K562 (cell line): ENCODE data around the gene SCTR. TPM values are rescaled to one million over a fixed set of nuclear protein-coding genes. Genes with fewer than 3 reads are reported as not detected.

Experiments used
- CBFA2T2 ChIP-seq: fragments of 450-650 bp; conservative IDR thresholded peaks from 2 replicates; pipeline ENCODE4 v1.6.1; 2017; ENCODE audit warnings: mild to moderate bottlenecking
- HNRNPUL1 ChIP-seq: fragments of 200-400 bp; formaldehyde crosslinking; IDR thresholded peaks from 2 replicates; pipeline ENCODE4 v1.6.1; 2017; ENCODE audit warnings: low read length
- IRF2 ChIP-seq: sonication (generic); formaldehyde crosslinking; IDR thresholded peaks from 2 replicates; pipeline ENCODE4 v1.8.1; 2022; ENCODE audit warnings: mild to moderate bottlenecking, missing genetic modification reagents
- KDM1A ChIP-seq, 2 experiments: fragments of 450-650 bp; IDR thresholded peaks; 2 replicates each; pipeline ENCODE4 v1.6.1; 2016; ENCODE audit warnings: mild to moderate bottlenecking in 2 of 2
- MYC ChIP-seq, 2 experiments: fragments of 250-450 bp in 1 of 2; sonication (Bioruptor Pico) in 1 of 2; IDR thresholded peaks; 2 replicates each; pipeline versions ENCODE4 v1.5.1 to v1.6.1; 2012 to 2021; ENCODE audit warnings: low read depth in 2 of 2, borderline replicate concordance in 1 of 2, improper control_type of control experiment in 1 of 2, low read length in 1 of 2, mild to moderate bottlenecking in 1 of 2, moderate library complexity in 1 of 2
- NCOA1 ChIP-seq: fragments of 450-650 bp; IDR thresholded peaks from 2 replicates; pipeline ENCODE4 v1.6.1; 2016; ENCODE audit warnings: low read depth
- RHOXF2B ChIP-seq: fragments of 250-450 bp; sonication (Bioruptor Pico); conservative IDR thresholded peaks from 2 replicates; pipeline ENCODE4 v1.5.1; 2021
- RUNX1 ChIP-seq: sonication (generic); IDR thresholded peaks from 2 replicates; pipeline ENCODE4 v1.6.1; 2016; ENCODE audit warnings: antibody characterized with exemption, low read depth
- SMARCE1 ChIP-seq: fragments of 450-650 bp; IDR thresholded peaks from 2 replicates; pipeline ENCODE4 v1.7.1; 2016; ENCODE audit warnings: mild to moderate bottlenecking
- VEZF1 ChIP-seq: fragments of 200-800 bp; sonication (Bioruptor generic); IDR thresholded peaks from 2 replicates; pipeline ENCODE4 v1.6.1; 2017; ENCODE audit warnings: missing genetic modification characterization, missing compliant biosample characterization
- ZBTB8A ChIP-seq: fragments of 450-650 bp; IDR thresholded peaks from 2 replicates; pipeline ENCODE4 v1.6.1; 2018; ENCODE audit warnings: mild to moderate bottlenecking, moderate library complexity; ENCODE audit not compliant: partially characterized antibody
- polyA plus RNA-seq, 8 experiments: library from polyadenylated mRNA; depleted of rRNA in 4 of 8; stranded (reverse) in 5 of 8; unstranded in 3 of 8; fragments of >200 nt; fragmentation: Nextera tagmentation in 2 of 8; fragmentation: Illumina TruSeq in 1 of 8; extraction: Ambion mirVana in 2 of 8; extraction: Trizol in 1 of 8; gene quantifications; 2 replicates each; pipeline versions ENCODE4 v1.2.1 to v1.2.3, GENCODE V29; 2011 to 2014; ENCODE audit warnings: inconsistent platforms in 1 of 8, missing spikeins in 1 of 8
- total RNA-seq, 7 experiments: library from RNA; depleted of rRNA in 6 of 7; stranded (reverse); fragments of >200 nt in 6 of 7; fragmentation: Illumina TruSeq in 2 of 7; extraction: Trizol in 2 of 7; gene quantifications; 2 replicates each; pipeline versions ENCODE4 v1.2.1 to v1.2.3, GENCODE V29; 2011 to 2021; ENCODE audit warnings: low replicate concordance in 1 of 7

SCTR gene
- total and polyA plus RNA-seq, 9 of the 15 experiments (the other 6 are each of a cell fraction or from before 2014, with no cell fraction given) = not detected

GRCh38 chr2:119425119-119425405 lies 99.2 kb downstream of the SCTR start (continued):
- TF ChIP-seq VEZF1 (CRISPR knock-in tag) = no peak
- no peak for TF ChIP-seq RUNX1
- no peak for TF ChIP-seq RHOXF2B
- no peak for TF ChIP-seq MYC (IDR thresholded peaks at IDR 0.05; ENCODE audit: low read depth, low read length)
- TF ChIP-seq MYC (CRISPR knock-in tag; IDR thresholded peaks at IDR 0.05; ENCODE audit: borderline replicate concordance, low read depth) = no peak
- no peak for TF ChIP-seq ZBTB8A
- TF ChIP-seq SMARCE1 = no peak
- no peak for TF ChIP-seq HNRNPUL1
- TF ChIP-seq NCOA1 = no peak
- no peak for TF ChIP-seq IRF2 (CRISPR knock-in tag)
- TF ChIP-seq CBFA2T2 = no peak
- TF ChIP-seq KDM1A (IDR thresholded peaks at IDR 0.05) = no peak
